ENCODE data around the gene SEMA3B.
"Not testable (repeated sequence)": the region's sequence is repeated elsewhere in the genome, so short reads cannot be mapped to it uniquely, and the experiment has no call there.

The SEMA3B gene

GRCh38 chr3:50268703-50269451 is at the start of gene SEMA3B:
Gene SEMA3B, plus strand, starts transcription at chr3:50269147. Its CDS starts 94 bp downstream, at chr3:50269241.
- no peak for DNase-seq (ENCODE audit: low read depth in 1 of 2, low spot score in 1 of 2)

GRCh38 chr3:50219285-50219684 is 49.7 kb upstream of the SEMA3B start:
- DNase-seq (ENCODE audit: low read depth in 1 of 2, low spot score in 1 of 2), result no peak

- no peak for DNase-seq (ENCODE audit: low read depth in 1 of 2, low spot score in 1 of 2)
These were observed 48.8 kb upstream of the SEMA3B start for GRCh38 chr3:50220109-50220508.

GRCh38 chr3:50221051-50221410 is 47.9 kb upstream of the SEMA3B start:
- no peak for DNase-seq (ENCODE audit: low read depth in 1 of 2, low spot score in 1 of 2)

GRCh38 chr3:50221411-50222168 is 47.4 kb upstream of the SEMA3B start:
- no peak for DNase-seq (ENCODE audit: low read depth in 1 of 2, low spot score in 1 of 2)

GRCh38 chr3:50222169-50222528 is 46.8 kb upstream of the SEMA3B start:
- DNase-seq (ENCODE audit: low read depth in 1 of 2, low spot score in 1 of 2), result no peak

GRCh38 chr3:50224639-50225038 is 44.3 kb upstream of the SEMA3B start:
- DNase-seq (ENCODE audit: low read depth in 1 of 2, low spot score in 1 of 2), result no peak

- DNase-seq (ENCODE audit: low read depth in 1 of 2, low spot score in 1 of 2), result no peak
These were observed 42.0 kb upstream of the SEMA3B start for GRCh38 chr3:50226888-50227389.

- DNase-seq (ENCODE audit: low read depth in 1 of 2, low spot score in 1 of 2), result peak; percentile 86 to 88
These were observed 41.4 kb upstream of the SEMA3B start for GRCh38 chr3:50227390-50228183.

- not testable (repeated sequence) for DNase-seq (ENCODE audit: low read depth in 1 of 2, low spot score in 1 of 2)
These were observed 40.7 kb upstream of the SEMA3B start for GRCh38 chr3:50228184-50228763.

- no peak for DNase-seq (ENCODE audit: low read depth in 1 of 2, low spot score in 1 of 2)
These were observed 39.5 kb upstream of the SEMA3B start for GRCh38 chr3:50229490-50229889.

- no peak for DNase-seq (ENCODE audit: low read depth in 1 of 2, low spot score in 1 of 2)
These were observed 38.7 kb upstream of the SEMA3B start for GRCh38 chr3:50230104-50230793.

- no peak for DNase-seq (ENCODE audit: low read depth in 1 of 2, low spot score in 1 of 2)
These were observed 38.2 kb upstream of the SEMA3B start for GRCh38 chr3:50230794-50231125.

- no peak for DNase-seq (ENCODE audit: low read depth in 1 of 2, low spot score in 1 of 2)
These were observed 37.4 kb upstream of the SEMA3B start for GRCh38 chr3:50231581-50231980.

- no peak for DNase-seq (ENCODE audit: low read depth in 1 of 2, low spot score in 1 of 2)
These were observed 36.6 kb upstream of the SEMA3B start for GRCh38 chr3:50232303-50232702.

- no peak for DNase-seq (ENCODE audit: low read depth in 1 of 2, low spot score in 1 of 2)
These were observed 35.8 kb upstream of the SEMA3B start for GRCh38 chr3:50233176-50233575.

- DNase-seq (ENCODE audit: low read depth in 1 of 2, low spot score in 1 of 2), result peak; percentile 98 to 99
These were observed 33.0 kb upstream of the SEMA3B start, which contains the start of gene GNAI2 for GRCh38 chr3:50235716-50236483. Gene GNAI2, plus strand, starts transcription at chr3:50236204. Its CDS starts 132 bp downstream, at chr3:50236336.

- DNase-seq (ENCODE audit: low read depth in 1 of 2, low spot score in 1 of 2), result no peak
These were observed 32.3 kb upstream of the SEMA3B start for GRCh38 chr3:50236484-50237132.

GRCh38 chr3:50237133-50237651 is 31.8 kb upstream of the SEMA3B start:
- DNase-seq (ENCODE audit: low read depth in 1 of 2, low spot score in 1 of 2), result no peak

Measured in stimulated activated CD4-positive, alpha-beta T cell treated with anti-CD3 and anti-CD28 coated beads, Interleukin-15, amount 100 ng/mL, for 1 hour (primary cell).